Heart right ventricle (tissue), 16 donors: ENCODE data around the gene RAPGEF2. TPM values are rescaled to one million over a fixed set of nuclear protein-coding genes. Genes with fewer than 3 reads are reported as not detected.

Source experiments
- ATAC-seq, 8 donors: fragments of 200-7000 bp; cut with Tn5 transposase; one replicate each; pipeline ENCODE4 v1.9.1; 2020; ENCODE audit warnings: mild to moderate bottlenecking in 8 of 8, moderate library complexity in 8 of 8, moderate number of reproducible peaks in 1 of 8
- DNase-seq, 2 donors: peaks; one replicate each; pipeline ENCODE4 v3.0.0-alpha.2; 2020
- H3K27ac ChIP-seq, 10 donors: fragments of 200-600 bp; sonication (generic) in 2 of 10; one replicate each; pipeline versions ENCODE4 v1.5.0 to v1.8.0; 2020 to 2022; ENCODE audit warnings: mild to moderate bottlenecking in 3 of 10
- H3K27me3 ChIP-seq, 7 donors: fragments of 200-600 bp; one replicate each; pipeline ENCODE4 v1.8.0; 2021 to 2022; ENCODE audit warnings: mild to moderate bottlenecking in 2 of 7
- H3K36me3 ChIP-seq, 9 donors: fragments of 200-600 bp; sonication (generic) in 1 of 9; one replicate each; pipeline versions ENCODE4 v1.5.0 to v1.8.0; 2020 to 2022; ENCODE audit warnings: mild to moderate bottlenecking in 2 of 9
- H3K4me1 ChIP-seq, 9 donors: fragments of 200-600 bp; sonication (generic) in 1 of 9; one replicate each; pipeline versions ENCODE4 v1.5.0 to v1.8.0; 2020 to 2022; ENCODE audit warnings: mild to moderate bottlenecking in 4 of 9
- H3K4me3 ChIP-seq, 10 donors: fragments of 200-600 bp; sonication (generic) in 2 of 10; one replicate each; pipeline versions ENCODE4 v1.5.0 to v1.8.0; 2020 to 2022; ENCODE audit warnings: mild to moderate bottlenecking in 7 of 10, moderate library complexity in 2 of 10
- H3K9me3 ChIP-seq, 11 donors: fragments of 200-600 bp in 10 of 11; sonication (generic) in 2 of 11; one replicate each; pipeline versions ENCODE4 v1.5.0 to v1.8.0; 2013 to 2022; ENCODE audit warnings: mild to moderate bottlenecking in 2 of 11, control low read depth in 1 of 11, moderate library complexity in 1 of 11
- WGBS, 2 donors: extraction: QIAGEN DNeasy Blood & Tissue Kit; methylation state at CpG; one replicate each; pipeline ENCODE4 v1.1.7; 2013; ENCODE audit warnings: inconsistent platforms in 1 of 2; 5-methylcytosine and 5-hydroxymethylcytosine counted together
- intact Hi-C, 10 donors: fragments of 100-400 bp; cut with DNase I; formaldehyde crosslinking; loops; one replicate each; pipeline versions ENCODE4 v1.11.1 to v1.14.2; 2022
- polyA plus RNA-seq, 2 donors: library from polyadenylated mRNA; stranded (reverse); fragments of 200-250 nt; gene quantifications; one replicate each; pipeline ENCODE4 v1.2.3, GENCODE V29; 2013
- total RNA-seq, 10 donors: library from RNA; stranded (reverse); fragmentation: NEBNext Ultra II Directional in 3 of 10; extraction: Animal tissue kit (Norgen Biotek cat#: 25700) in 3 of 10; gene quantifications; one replicate each; pipeline versions ENCODE4 v1.2.1 to v1.2.4, GENCODE V29; 2021 to 2023
- TF ChIP-seq, protein P1 (sequence below), 9 donors: fragments of 200-600 bp; sonication (generic) in 2 of 9; IDR thresholded peaks; one replicate each; pipeline versions ENCODE4 v1.5.0 to v1.8.0; 2021 to 2022; ENCODE audit warnings: antibody characterized with exemption in 9 of 9, mild to moderate bottlenecking in 5 of 9, moderate library complexity in 1 of 9
- donor health status: Arrhythmogenic right ventricular cardiomyopathy.
- donor health status: ischemic (EF 13 %, LVEDD 7.1; RV severe dilation, severe dysfunction).
- donor health status: healthy with polysubstance abuse.
- donor health status: DM: no; HTN: yes; CAD: no.
- donor health status: DM: no; HTN: no; CAD: no.
- donor health status: ischemic (EF 25% LVEDD 6.9; RV normal size, moderate dysfunction).
- donor health status: ischemic (EF 25% LVEDD 5.7; RV mildly dilated, moderate dysfunction).
- donor health status: healthy.
- donor health status: DM: yes; HTN: yes; CAD: no.
- donor health status: Ischemic cardiomyopathy.
- donor health status: ischemic (EF 35%, LVEDD 5.7; RV mildly dilated, moderate dysfunction).
- donor health status: nonischemic (EF 11% LVEDD 7.7; RV severe dilation, severe dysfunction).
- donor health status: DM: yes; HTN: yes; CAD: no.
- donor health status: PGD.
- donor health status: ischemic (EF 29% LVEDD 5.4; RV normal size, mild dysfunction).
- donor health status: nonischemic (EF 23%, LVEDD 6.1; RV moderate dilation, normal function).

Gene RAPGEF2
- total and polyA plus RNA-seq, 12 donors = 9.2 to 68.8 (median 53.7) TPM

DNA sequence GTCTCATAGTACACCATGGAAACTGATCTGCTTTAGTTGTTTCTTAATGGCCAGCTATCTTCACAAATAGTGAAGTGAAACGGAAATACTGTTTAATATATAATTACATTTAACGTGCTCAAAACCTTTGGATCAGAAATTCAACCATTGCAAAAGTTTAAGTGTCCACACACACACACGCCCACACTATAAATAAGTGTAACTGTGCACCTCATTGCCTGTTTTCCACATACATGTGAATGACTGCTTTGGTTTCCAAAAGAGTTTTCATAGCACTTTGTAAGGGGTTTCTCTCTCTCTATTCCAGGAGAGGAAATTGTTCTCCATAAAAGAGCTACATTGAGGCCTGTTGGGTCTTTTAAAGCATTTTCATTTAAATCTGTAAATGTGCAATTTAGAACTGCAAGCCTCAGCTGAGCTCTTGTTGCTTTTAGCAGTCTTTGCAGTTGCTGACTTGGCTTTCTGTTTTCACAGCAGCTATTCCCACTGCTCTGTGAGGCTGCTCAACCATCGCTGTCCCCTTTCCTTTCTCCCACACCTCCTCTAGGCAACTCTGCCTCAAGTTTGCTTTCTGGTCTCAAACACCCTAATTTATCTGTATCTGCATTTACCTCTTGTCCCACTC, 94.5 kb downstream of the RAPGEF2 start:
- 66 to 70% methylated on average over 4 of the region's 4 CpGs for WGBS, 2 donors
- Histone ChIP-seq H3K27ac (peak overlapping the region in 9 of 10 donors; percentile 2 to 70 (median 38)), H3K27me3 (no peaks in the 10 kb centered on the region), H3K9me3 (no peaks in the 10 kb centered on the region), H3K4me1 (peaks cover 6 to 83% (median 52%) of the 10 kb centered on the region in 9 donors), H3K4me3 (peak overlapping the region in 4 of 10 donors; percentile 14 to 22 (median 18)), H3K36me3 (peaks cover 0 to 23% (median 0%) of the 10 kb centered on the region in 9 donors)
- DNase-seq (no peak), ATAC-seq (peak in 4 of 8 donors; percentile 28 to 43 (median 35))
- TF ChIP-seq, protein P1, sequence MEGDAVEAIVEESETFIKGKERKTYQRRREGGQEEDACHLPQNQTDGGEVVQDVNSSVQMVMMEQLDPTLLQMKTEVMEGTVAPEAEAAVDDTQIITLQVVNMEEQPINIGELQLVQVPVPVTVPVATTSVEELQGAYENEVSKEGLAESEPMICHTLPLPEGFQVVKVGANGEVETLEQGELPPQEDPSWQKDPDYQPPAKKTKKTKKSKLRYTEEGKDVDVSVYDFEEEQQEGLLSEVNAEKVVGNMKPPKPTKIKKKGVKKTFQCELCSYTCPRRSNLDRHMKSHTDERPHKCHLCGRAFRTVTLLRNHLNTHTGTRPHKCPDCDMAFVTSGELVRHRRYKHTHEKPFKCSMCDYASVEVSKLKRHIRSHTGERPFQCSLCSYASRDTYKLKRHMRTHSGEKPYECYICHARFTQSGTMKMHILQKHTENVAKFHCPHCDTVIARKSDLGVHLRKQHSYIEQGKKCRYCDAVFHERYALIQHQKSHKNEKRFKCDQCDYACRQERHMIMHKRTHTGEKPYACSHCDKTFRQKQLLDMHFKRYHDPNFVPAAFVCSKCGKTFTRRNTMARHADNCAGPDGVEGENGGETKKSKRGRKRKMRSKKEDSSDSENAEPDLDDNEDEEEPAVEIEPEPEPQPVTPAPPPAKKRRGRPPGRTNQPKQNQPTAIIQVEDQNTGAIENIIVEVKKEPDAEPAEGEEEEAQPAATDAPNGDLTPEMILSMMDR (IDR thresholded peaks at IDR 0.05) = no peak
- intact Hi-C loops = loop anchor here in 1 of 10 donors (5.0 kb wide), 1 partner anchor 335 kb away; no protein-coding TSS in a partner anchor

DNA sequence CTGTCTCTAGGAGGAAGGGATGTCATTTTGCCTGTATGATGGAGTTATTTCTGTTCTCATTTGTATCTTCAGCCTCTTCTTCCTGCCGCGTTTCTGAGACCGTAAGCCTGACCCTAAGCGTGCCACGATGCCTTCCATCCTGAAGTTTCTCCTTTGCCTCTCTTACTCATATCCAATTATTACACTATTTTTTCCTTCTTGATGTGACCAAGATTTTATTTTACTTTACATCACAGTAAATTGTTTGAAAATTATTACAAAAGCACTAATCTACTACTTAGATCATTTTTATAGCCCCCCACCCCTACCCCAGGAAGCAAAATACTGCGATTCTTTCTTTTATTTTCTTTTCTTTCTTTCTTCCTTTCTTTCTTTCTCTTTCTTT, 95.0 kb downstream of the RAPGEF2 start:
- H3K27ac ChIP-seq = peak overlapping the region in 9 of 10 donors; percentile 2 to 70 (median 38)
- no peaks in the 10 kb centered on the region for H3K27me3 ChIP-seq
- TF ChIP-seq, protein P1 (IDR thresholded peaks at IDR 0.05) = no peak
- no peaks in the 10 kb centered on the region for H3K9me3 ChIP-seq
- WGBS, 2 donors = 67 to 68% methylated on average over 6 of the region's 6 CpGs
- peak overlapping the region in 4 of 10 donors; percentile 14 to 22 (median 18) for H3K4me3 ChIP-seq
- intact Hi-C loops = loop anchor here in 1 of 10 donors (5.0 kb wide), 1 partner anchor 336 kb away; no protein-coding TSS in a partner anchor
- DNase-seq (no peak), ATAC-seq (peak in 3 of 8 donors; percentile 6 to 34 (median 24))
- peaks cover 10 to 84% (median 56%) of the 10 kb centered on the region in 9 donors for H3K4me1 ChIP-seq
- peaks cover 0 to 23% (median 0%) of the 10 kb centered on the region in 9 donors for H3K36me3 ChIP-seq

DNA sequence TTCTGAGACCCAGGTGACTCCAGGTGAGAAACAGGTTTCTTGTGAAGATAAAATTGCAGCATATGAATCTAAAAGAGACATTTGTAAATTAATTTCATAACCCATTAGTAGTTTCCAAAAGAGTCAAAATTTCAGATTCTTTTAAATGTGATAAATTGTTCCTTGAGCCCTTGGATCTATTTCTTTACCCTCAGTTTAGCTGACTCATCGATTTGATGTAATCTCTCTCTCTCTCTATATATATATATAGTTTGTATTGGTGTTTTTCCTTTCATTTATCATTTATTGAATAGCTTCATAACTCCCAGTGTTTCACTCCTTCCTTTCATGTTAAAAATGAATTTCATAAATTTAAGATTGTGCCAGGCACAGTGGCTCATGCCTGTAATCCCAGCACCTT, 96.9 kb downstream of the RAPGEF2 start:
- Histone ChIP-seq H3K27ac (peak overlapping the region in 5 of 10 donors; percentile 26 to 85 (median 49)), H3K4me1 (peaks cover 10 to 88% (median 55%) of the 10 kb centered on the region in 9 donors), H3K36me3 (peaks cover 0 to 8% (median 0%) of the 10 kb centered on the region in 9 donors), H3K4me3 (no peak overlapping the region), H3K27me3 (no peaks in the 10 kb centered on the region), H3K9me3 (no peaks in the 10 kb centered on the region)
- DNase-seq (no peak), ATAC-seq (no peak)
- TF ChIP-seq, protein P1 (IDR thresholded peaks at IDR 0.05) = no peak
- WGBS, 2 donors = 100% methylated on average over 1 of the region's 1 CpG
- intact Hi-C loops = loop anchor here (2.0 to 10.0 kb wide), 10 partner anchors 19 to 475 kb away; partner anchors contain the start of gene PPID (in 3 of the 10)

DNA sequence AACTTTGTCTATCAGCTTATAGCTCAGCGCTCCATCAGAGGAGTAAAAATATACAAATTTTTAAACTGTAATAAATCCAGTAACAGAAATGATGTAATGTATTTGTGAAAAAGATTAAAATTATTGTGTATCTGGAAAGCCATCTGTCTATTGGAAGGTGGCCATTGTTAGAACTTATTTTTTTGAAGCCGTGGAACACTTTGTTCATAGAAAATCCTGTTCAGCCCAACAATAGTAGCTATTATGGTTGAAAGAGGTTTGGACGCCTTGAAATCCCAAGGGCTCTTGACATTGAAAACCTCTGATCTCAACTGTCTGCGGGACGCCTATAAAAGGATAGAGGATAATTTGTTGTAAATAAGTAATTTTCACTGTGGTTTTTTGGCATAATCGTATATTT, 98.3 kb downstream of the RAPGEF2 start:
- DNase-seq = no peak
- WGBS, 2 donors = 46 to 48% methylated on average over 6 of the region's 6 CpGs
- H3K9me3 ChIP-seq = no peaks in the 10 kb centered on the region
- peak overlapping the region; percentile 20 to 85 (median 66) for H3K27ac ChIP-seq
- TF ChIP-seq, protein P1 (IDR thresholded peaks at IDR 0.05) = no peak
- intact Hi-C loops = loop anchor here in 9 of 10 donors (1.0 to 10.0 kb wide), 11 partner anchors 20 to 476 kb away; partner anchors contain the start of gene PPID (in 3 of the 9)
- no peaks in the 10 kb centered on the region for H3K27me3 ChIP-seq
- H3K36me3 ChIP-seq = no peaks in the 10 kb centered on the region
- peak overlapping the region in 1 of 10 donors; percentile 19 for H3K4me3 ChIP-seq
- peaks cover 10 to 88% (median 61%) of the 10 kb centered on the region in 9 donors for H3K4me1 ChIP-seq
- ATAC-seq = peak in 5 of 8 donors; percentile 32 to 77 (median 46)
